ENCODE data around the gene JCAD.

GRCh38 chr10:30073045-30073766 is 13.8 kb upstream of the JCAD start:
- no peak for TF ChIP-seq ESRRA (IDR thresholded peaks at IDR 0.05; ENCODE audit: borderline replicate concordance, low read length)
- TF ChIP-seq HDAC2 (IDR thresholded peaks at IDR 0.05): no peak
- TF ChIP-seq NPAS2 (CRISPR knock-in tag; IDR thresholded peaks at IDR 0.05; ENCODE audit: borderline replicate concordance): no peak
- no peak for TF ChIP-seq POLR2AphosphoS2 (conservative IDR thresholded peaks at IDR 0.05; ENCODE audit: low read length)
- no peak for TF ChIP-seq HOXA7 (CRISPR knock-in tag; IDR thresholded peaks at IDR 0.05)

Data from A549 (cell line).